Thymus (tissue), 11 donors: ENCODE measurements around the gene PITPNC1. TPM values are rescaled to one million over a fixed set of nuclear protein-coding genes. Genes with fewer than 3 reads are reported as not detected.

Experiments used
- DNase-seq, 9 donors: peaks; one replicate each; pipeline ENCODE4 v3.0.0-alpha.2; 2013; ENCODE audit warnings: low spot score in 9 of 9, low read depth in 6 of 9, missing footprints in 1 of 9
- H3K27ac ChIP-seq, 2 donors: one replicate each; pipeline ENCODE4 v1.5.1; 2013; ENCODE audit warnings: control low read depth in 1 of 2, low read depth in 1 of 2, low read length in 1 of 2, mild to moderate bottlenecking in 1 of 2, moderate library complexity in 1 of 2
- H3K27me3 ChIP-seq, 2 donors: one replicate each; pipeline ENCODE4 v1.5.1; 2013; ENCODE audit warnings: low read length in 1 of 2; ENCODE audit not compliant: control insufficient read depth in 2 of 2, insufficient read depth in 1 of 2
- H3K36me3 ChIP-seq, 2 donors: one replicate each; pipeline ENCODE4 v1.5.1; 2013; ENCODE audit warnings: low read length in 1 of 2, mild to moderate bottlenecking in 1 of 2, moderate library complexity in 1 of 2; ENCODE audit not compliant: control insufficient read depth in 2 of 2, insufficient read depth in 2 of 2
- H3K4me1 ChIP-seq, 2 donors: one replicate each; pipeline ENCODE4 v1.5.1; 2013; ENCODE audit warnings: low read length in 2 of 2; ENCODE audit not compliant: control insufficient read depth in 2 of 2, insufficient read depth in 2 of 2
- H3K4me3 ChIP-seq, 2 donors: one replicate each; pipeline ENCODE4 v1.5.1; 2013; ENCODE audit warnings: low read length in 2 of 2, control low read depth in 1 of 2, mild to moderate bottlenecking in 1 of 2
- H3K9me3 ChIP-seq, 2 donors: one replicate each; pipeline ENCODE4 v1.5.1; 2013; ENCODE audit warnings: low read length in 1 of 2, mild to moderate bottlenecking in 1 of 2; ENCODE audit not compliant: control insufficient read depth in 2 of 2, insufficient read depth in 1 of 2
- WGBS: extraction: QIAGEN DNeasy Blood & Tissue Kit; methylation state at CpG from one replicate; pipeline ENCODE4 v1.1.7; 2013; 5-methylcytosine and 5-hydroxymethylcytosine counted together
- polyA plus RNA-seq: library from polyadenylated mRNA; stranded (reverse); fragments of 200-250 nt; gene quantifications from one replicate; pipeline ENCODE4 v1.2.3, GENCODE V29; 2013
- total RNA-seq: library from RNA; stranded (reverse); fragments of 120-200 nt; gene quantifications from one replicate; pipeline ENCODE4 v1.2.4, GENCODE V29; 2013
- donor health status: healthy.

PITPNC1 gene
- total and polyA plus RNA-seq, 2 donors, result 26.0 to 27.0 TPM

GRCh38 chr17:67549820-67550219, 172.7 kb downstream of the PITPNC1 start:
- Histone ChIP-seq H3K27me3 (no peaks in the 10 kb centered on the region), H3K9me3 (no peaks in the 10 kb centered on the region), H3K4me3 (no peak overlapping the region), H3K4me1 (peaks cover 0 to 3% of the 10 kb centered on the region in 2 donors), H3K27ac (no peak overlapping the region), H3K36me3 (peaks cover 0 to 2% of the 10 kb centered on the region in 2 donors)
- WGBS, result 82% methylated on average over 9 of the region's 9 CpGs
- no peak for DNase-seq

DNA sequence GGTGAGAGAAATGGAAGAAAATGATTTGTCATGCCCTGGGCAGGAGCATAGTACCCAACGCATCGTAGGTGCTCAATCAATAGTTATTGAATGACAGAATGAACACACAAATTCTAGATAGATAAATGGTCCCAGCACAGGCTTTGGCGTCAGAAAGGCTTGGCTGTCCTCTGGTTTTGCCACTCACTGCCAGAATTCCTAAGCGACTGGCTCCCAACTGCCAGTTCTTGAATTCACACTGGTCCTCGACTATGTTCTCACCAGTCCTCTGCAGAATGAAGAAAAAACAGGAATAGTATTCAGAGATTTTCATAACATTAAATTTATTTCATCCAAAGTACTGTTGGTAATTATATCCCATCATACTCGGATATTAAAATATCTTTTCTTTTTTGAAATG, 177.6 kb downstream of the PITPNC1 start:
- Histone ChIP-seq H3K36me3 (peaks cover 5 to 11% of the 10 kb centered on the region in 2 donors), H3K9me3 (peaks cover 0 to 1% of the 10 kb centered on the region in 2 donors), H3K4me3 (no peak overlapping the region), H3K27me3 (no peaks in the 10 kb centered on the region), H3K27ac (no peak overlapping the region), H3K4me1 (peaks cover 0 to 6% of the 10 kb centered on the region in 2 donors)
- DNase-seq, result no peak
- 98% methylated on average over 6 of the region's 6 CpGs for WGBS

GRCh38 chr17:67555855-67556254, 178.8 kb downstream of the PITPNC1 start:
- peaks cover 5 to 11% of the 10 kb centered on the region in 2 donors for H3K36me3 ChIP-seq
- peaks cover 0 to 3% of the 10 kb centered on the region in 2 donors for H3K4me1 ChIP-seq
- 100% methylated on average over 1 of the region's 1 CpG for WGBS
- H3K27ac ChIP-seq, result no peak overlapping the region
- H3K4me3 ChIP-seq, result no peak overlapping the region
- no peaks in the 10 kb centered on the region for H3K27me3 ChIP-seq
- DNase-seq, result no peak
- peaks cover 0 to 1% of the 10 kb centered on the region in 2 donors for H3K9me3 ChIP-seq

DNA sequence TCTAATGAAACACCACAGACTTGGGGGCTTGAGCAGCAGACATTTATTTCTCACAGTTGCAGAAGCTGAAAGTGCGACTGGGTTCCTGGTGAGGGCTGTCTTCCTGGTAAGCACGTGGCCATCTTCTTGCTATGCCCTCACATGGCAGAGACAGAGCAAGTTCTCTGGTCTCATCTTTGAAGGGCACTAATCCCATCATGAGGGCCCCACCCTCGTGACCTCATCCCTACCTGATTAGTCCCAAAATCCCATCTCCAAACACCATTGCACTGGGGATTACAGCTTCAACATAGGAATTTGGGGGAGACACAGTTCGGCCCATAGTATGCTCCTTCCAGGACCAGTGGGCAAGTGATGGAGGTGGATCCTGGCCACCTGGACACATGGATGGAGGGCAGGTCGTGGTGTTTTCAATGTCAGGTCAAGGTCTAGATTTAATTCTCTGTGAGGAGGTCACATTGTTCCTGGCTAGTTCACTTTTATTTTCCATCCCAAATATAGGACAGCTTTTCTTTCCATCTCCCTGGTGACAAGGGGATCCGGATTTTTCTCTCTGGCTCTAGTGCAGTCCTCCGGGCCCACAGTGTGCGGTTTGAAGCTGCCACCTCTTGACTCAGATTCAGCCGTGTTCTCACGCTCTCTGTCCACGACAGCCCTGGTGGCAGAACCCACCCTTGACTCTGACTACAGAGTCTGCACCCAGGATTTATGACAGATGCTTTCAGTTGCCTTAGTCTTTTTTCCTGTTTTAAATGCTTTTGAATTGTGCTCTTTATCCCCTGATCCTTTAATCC, 180.2 kb downstream of the PITPNC1 start:
- no peak overlapping the region for H3K27ac ChIP-seq
- H3K27me3 ChIP-seq, result no peaks in the 10 kb centered on the region
- peaks cover 0 to 3% of the 10 kb centered on the region in 2 donors for H3K4me1 ChIP-seq
- DNase-seq, result no peak
- H3K9me3 ChIP-seq, result peaks cover 0 to 1% of the 10 kb centered on the region in 2 donors
- H3K36me3 ChIP-seq, result peaks cover 5 to 11% of the 10 kb centered on the region in 2 donors
- H3K4me3 ChIP-seq, result no peak overlapping the region
- 98% methylated on average over 11 of the region's 11 CpGs for WGBS

DNA sequence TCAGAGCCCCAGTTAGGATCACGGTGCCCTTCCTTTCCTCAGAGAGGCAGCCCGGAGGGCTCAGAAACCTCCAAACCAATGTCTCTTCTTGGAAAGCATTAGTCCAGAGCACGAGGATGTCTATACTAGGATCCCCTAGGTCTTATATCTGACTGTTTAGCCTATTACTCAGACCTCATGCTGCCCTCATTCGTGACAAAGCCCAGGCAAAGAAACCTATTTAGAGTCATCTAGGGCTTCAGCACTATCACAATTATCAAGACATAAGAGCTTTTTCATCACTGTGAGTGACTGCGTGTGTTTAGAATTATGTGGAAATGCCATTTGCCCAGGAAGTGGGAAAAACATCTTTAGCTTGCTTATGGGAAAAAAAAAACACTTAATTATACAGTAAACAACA, 180.8 kb downstream of the PITPNC1 start:
- H3K36me3 ChIP-seq, result peaks cover 5 to 11% of the 10 kb centered on the region in 2 donors
- DNase-seq, result no peak
- peaks cover 0 to 1% of the 10 kb centered on the region in 2 donors for H3K9me3 ChIP-seq
- WGBS, result 97% methylated on average over 5 of the region's 5 CpGs
- peaks cover 0 to 3% of the 10 kb centered on the region in 2 donors for H3K4me1 ChIP-seq
- no peaks in the 10 kb centered on the region for H3K27me3 ChIP-seq
- H3K27ac ChIP-seq, result no peak overlapping the region
- no peak overlapping the region for H3K4me3 ChIP-seq

DNA sequence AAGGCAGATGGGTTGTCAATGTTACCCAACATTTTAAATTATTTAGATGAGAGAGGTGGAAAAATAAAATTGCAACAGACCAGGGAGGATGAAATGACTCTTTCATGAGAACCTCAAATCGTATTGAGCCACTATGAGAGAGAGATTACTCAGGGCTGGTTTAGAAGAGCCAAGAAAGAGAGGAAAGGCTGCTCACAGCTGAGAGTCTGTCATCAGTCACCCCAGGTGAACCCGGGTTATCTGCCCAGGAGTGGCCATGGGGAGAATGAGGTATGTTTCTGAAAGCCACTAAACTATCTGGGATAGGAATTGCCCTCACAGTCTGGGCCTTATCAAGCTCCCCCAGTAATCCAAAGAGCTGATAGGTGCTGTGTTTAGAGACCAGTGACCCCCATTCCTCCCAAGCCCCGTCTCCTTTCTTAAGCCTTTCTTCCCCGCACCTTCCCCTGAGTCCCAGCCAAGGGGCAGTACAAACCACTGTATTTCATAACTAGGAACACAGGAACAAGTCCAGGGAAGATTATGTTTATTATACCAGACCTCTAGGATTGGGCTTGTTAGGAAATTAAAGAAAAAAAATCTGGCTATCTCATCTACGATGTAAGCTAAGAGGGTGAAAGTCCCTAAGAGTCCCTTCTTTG, 181.8 kb downstream of the PITPNC1 start:
- H3K4me1 ChIP-seq, result peaks cover 0 to 3% of the 10 kb centered on the region in 2 donors
- 95% methylated on average over 5 of the region's 5 CpGs for WGBS

DNA sequence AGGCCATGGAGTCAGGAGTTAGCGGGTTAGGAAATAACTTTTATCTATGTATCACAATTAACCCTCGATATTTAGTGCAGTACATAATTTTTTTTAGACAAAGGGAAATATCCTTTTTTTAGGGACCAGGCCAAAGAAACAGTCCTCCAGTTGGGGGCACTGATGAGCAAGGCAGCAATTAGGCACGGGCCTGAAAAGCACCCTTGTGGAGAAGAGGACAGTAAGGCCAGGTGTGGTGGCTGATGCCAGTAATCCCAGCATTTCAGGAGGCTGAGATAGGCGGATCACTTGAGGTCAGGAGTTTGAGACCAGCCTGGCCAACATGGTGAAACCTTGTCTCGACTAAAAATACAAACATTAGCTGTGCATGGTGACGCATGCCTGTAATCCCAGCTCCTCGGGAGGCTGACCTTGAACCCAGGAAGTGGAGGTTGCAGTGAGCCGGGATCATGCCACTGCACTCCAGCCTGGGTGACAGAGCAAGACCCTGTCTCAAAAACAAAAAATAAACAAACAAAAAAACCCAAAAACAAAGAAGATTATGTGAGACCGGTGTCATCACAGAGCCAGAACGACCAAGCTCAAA, 182.4 kb downstream of the PITPNC1 start:
- H3K27ac ChIP-seq, result no peak overlapping the region
- DNase-seq, result no peak
- peaks cover 5 to 11% of the 10 kb centered on the region in 2 donors for H3K36me3 ChIP-seq
- H3K4me1 ChIP-seq, result peaks cover 0 to 3% of the 10 kb centered on the region in 2 donors
- no peaks in the 10 kb centered on the region for H3K27me3 ChIP-seq
- WGBS, result 96% methylated on average over 10 of the region's 10 CpGs
- H3K9me3 ChIP-seq, result peaks cover 0 to 1% of the 10 kb centered on the region in 2 donors
- H3K4me3 ChIP-seq, result no peak overlapping the region

More for the DNA sequence above, 181.8 kb downstream of the PITPNC1 start:
- peaks cover 0 to 1% of the 10 kb centered on the region in 2 donors for H3K9me3 ChIP-seq
- H3K27ac ChIP-seq, result no peak overlapping the region
- no peak for DNase-seq
- H3K27me3 ChIP-seq, result no peaks in the 10 kb centered on the region
- H3K36me3 ChIP-seq, result peaks cover 5 to 11% of the 10 kb centered on the region in 2 donors
- no peak overlapping the region for H3K4me3 ChIP-seq

DNA sequence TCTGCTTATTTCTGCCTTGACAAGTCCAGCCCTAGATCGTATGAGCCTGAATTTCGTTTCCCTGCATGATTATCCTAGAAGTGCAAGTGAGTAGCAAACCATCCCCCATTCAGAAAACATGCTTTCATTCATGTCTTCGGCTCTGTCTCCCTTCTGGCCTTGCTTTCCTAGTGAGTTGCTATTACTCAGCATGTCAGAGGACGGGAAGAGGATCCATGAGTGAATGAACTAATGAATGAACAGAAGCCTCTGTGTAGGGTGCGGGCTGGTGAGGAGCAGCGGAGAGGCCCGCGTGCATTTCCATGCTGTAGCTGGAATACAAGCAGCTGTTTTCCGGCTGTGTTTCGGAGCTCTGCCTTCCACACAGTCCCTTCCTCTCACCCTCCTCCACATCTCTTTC, 184.9 kb downstream of the PITPNC1 start:
- Histone ChIP-seq H3K4me1 (peaks cover 0 to 3% of the 10 kb centered on the region in 2 donors), H3K27me3 (no peaks in the 10 kb centered on the region), H3K27ac (no peak overlapping the region), H3K4me3 (no peak overlapping the region), H3K36me3 (peaks cover 2 to 8% of the 10 kb centered on the region in 2 donors), H3K9me3 (no peaks in the 10 kb centered on the region)
- 98% methylated on average over 10 of the region's 10 CpGs for WGBS
- DNase-seq, result no peak

GRCh38 chr17:67563692-67564228, 186.7 kb downstream of the PITPNC1 start:
- no peak for DNase-seq
- Histone ChIP-seq H3K4me3 (no peak overlapping the region), H3K4me1 (peaks cover 0 to 2% of the 10 kb centered on the region in 2 donors), H3K27ac (no peak overlapping the region), H3K9me3 (no peaks in the 10 kb centered on the region), H3K36me3 (no peaks in the 10 kb centered on the region), H3K27me3 (no peaks in the 10 kb centered on the region)
